ENCODE data around the gene TSHZ1.

TSHZ1 gene

DNA sequence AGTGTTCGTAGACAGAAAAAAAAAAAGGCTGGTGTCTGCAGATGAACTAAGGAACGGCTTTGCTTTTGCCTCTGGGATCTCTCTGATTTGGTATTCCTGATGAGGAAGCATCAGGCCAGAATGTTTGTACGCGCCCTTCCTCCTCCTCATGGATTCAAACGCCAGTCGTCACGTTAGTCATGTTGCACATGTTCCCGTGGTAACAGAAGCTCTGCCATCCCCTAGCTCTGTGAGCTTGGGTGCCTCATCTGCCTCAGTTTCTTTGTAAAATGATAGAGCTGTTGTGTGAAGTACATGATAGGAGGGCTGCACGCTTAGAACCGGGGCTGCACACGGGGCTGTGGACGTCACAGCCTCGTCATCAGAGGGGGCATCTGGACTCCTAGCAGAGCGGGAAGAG lies 47.0 kb downstream of the TSHZ1 start:
- Histone ChIP-seq H3K4me2 (ENCODE audit: low read length) (no peak overlapping the region), H3K36me3 (replicated peaks; ENCODE audit: low read depth, low read length) (peaks cover 15% of the 10 kb centered on the region), H3K79me2 (ENCODE audit: low read length) (peaks cover 88% of the 10 kb centered on the region), H2AFZ (ENCODE audit: low read depth, low read length) (no peak overlapping the region), H3K9me3 (ENCODE audit: insufficient read depth, low read length) (no peaks in the 10 kb centered on the region), H3K27me3 (ENCODE audit: low read depth, low read length) (no peaks in the 10 kb centered on the region), H3K4me3 (ENCODE audit: low read length) (no peak overlapping the region), H3K4me1 (ENCODE audit: low read length) (peaks cover 60% of the 10 kb centered on the region), H4K20me1 (ENCODE audit: insufficient read depth, low read length) (no peaks in the 10 kb centered on the region), H3K27ac (ENCODE audit: low read length) (no peak overlapping the region), H3K9ac (ENCODE audit: low read length) (no peak overlapping the region)
- TF ChIP-seq EZH2phosphoT487 (IDR thresholded peaks at IDR 0.05; ENCODE audit: low read depth) (no peak), CTCF (IDR thresholded peaks at IDR 0.05; ENCODE audit: low read depth, low read length) (no peak)

GRCh38 chr18:75261430-75262223 lies 51.0 kb downstream of the TSHZ1 start:
- Histone ChIP-seq H2AFZ (ENCODE audit: low read depth, low read length) (0 out of 2 replicates have a peak overlapping the region, but pooled peaks have one; percentile 2), H3K9me3 (ENCODE audit: insufficient read depth, low read length) (no peaks in the 10 kb centered on the region), H3K4me1 (ENCODE audit: low read length) (peaks cover 76% of the 10 kb centered on the region), H3K36me3 (replicated peaks; ENCODE audit: low read depth, low read length) (peaks cover 45% of the 10 kb centered on the region), H4K20me1 (ENCODE audit: insufficient read depth, low read length) (no peaks in the 10 kb centered on the region), H3K27me3 (ENCODE audit: low read depth, low read length) (no peaks in the 10 kb centered on the region), H3K9ac (ENCODE audit: low read length) (peak overlapping the region; percentile 88), H3K27ac (ENCODE audit: low read length) (peak overlapping the region; percentile 94), H3K4me2 (ENCODE audit: low read length) (peak overlapping the region; percentile 78), H3K79me2 (ENCODE audit: low read length) (peaks cover 88% of the 10 kb centered on the region), H3K4me3 (ENCODE audit: low read length) (peak overlapping the region; percentile 59)
- TF ChIP-seq CTCF (IDR thresholded peaks at IDR 0.05; ENCODE audit: low read depth, low read length) (peak; percentile 20; the same call in 1 of the 2 replicates), EZH2phosphoT487 (IDR thresholded peaks at IDR 0.05; ENCODE audit: low read depth) (no peak)

DNA sequence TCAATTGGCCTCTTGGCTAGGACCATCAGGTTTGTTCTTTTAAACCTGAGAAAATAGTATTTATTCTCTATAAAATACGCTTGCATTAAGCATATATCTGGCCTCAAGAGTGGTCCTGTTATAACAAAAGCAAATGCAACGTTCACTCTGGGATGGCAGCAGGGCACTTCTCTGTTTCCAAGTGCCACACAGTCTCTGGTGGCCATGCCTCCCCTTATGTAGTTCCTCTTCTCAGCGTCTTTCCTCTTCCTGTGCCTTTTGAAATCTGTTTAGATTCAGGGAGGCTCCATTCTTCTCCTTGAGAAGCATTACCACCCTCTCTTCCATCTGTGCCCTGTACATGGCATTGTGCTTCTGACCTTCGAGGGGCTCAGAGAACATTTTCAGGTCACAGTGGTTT lies 51.9 kb downstream of the TSHZ1 start:
- Histone ChIP-seq H4K20me1 (ENCODE audit: insufficient read depth, low read length) (no peaks in the 10 kb centered on the region), H3K27ac (ENCODE audit: low read length) (peak overlapping the region; percentile 94), H3K9ac (ENCODE audit: low read length) (peak overlapping the region; percentile 88), H3K9me3 (ENCODE audit: insufficient read depth, low read length) (no peaks in the 10 kb centered on the region), H3K4me1 (ENCODE audit: low read length) (peaks cover 85% of the 10 kb centered on the region), H3K79me2 (ENCODE audit: low read length) (peaks cover 84% of the 10 kb centered on the region), H2AFZ (ENCODE audit: low read depth, low read length) (no peak overlapping the region), H3K27me3 (ENCODE audit: low read depth, low read length) (no peaks in the 10 kb centered on the region), H3K4me3 (ENCODE audit: low read length) (peak overlapping the region; percentile 25), H3K4me2 (ENCODE audit: low read length) (peak overlapping the region; percentile 78), H3K36me3 (replicated peaks; ENCODE audit: low read depth, low read length) (peaks cover 45% of the 10 kb centered on the region)
- no peak for TF ChIP-seq EZH2phosphoT487 (IDR thresholded peaks at IDR 0.05; ENCODE audit: low read depth)
- no peak for TF ChIP-seq CTCF (IDR thresholded peaks at IDR 0.05; ENCODE audit: low read depth, low read length)

- Histone ChIP-seq H3K4me2 (ENCODE audit: low read length) (no peak overlapping the region), H3K9me3 (ENCODE audit: insufficient read depth, low read length) (no peaks in the 10 kb centered on the region), H3K36me3 (replicated peaks; ENCODE audit: low read depth, low read length) (peaks cover 45% of the 10 kb centered on the region), H3K27ac (ENCODE audit: low read length) (no peak overlapping the region), H3K4me3 (ENCODE audit: low read length) (no peak overlapping the region), H3K27me3 (ENCODE audit: low read depth, low read length) (no peaks in the 10 kb centered on the region), H2AFZ (ENCODE audit: low read depth, low read length) (no peak overlapping the region), H3K4me1 (ENCODE audit: low read length) (peaks cover 98% of the 10 kb centered on the region), H3K9ac (ENCODE audit: low read length) (no peak overlapping the region), H4K20me1 (ENCODE audit: insufficient read depth, low read length) (no peaks in the 10 kb centered on the region), H3K79me2 (ENCODE audit: low read length) (peaks cover 78% of the 10 kb centered on the region)
- TF ChIP-seq CTCF (IDR thresholded peaks at IDR 0.05; ENCODE audit: low read depth, low read length) (no peak), EZH2phosphoT487 (IDR thresholded peaks at IDR 0.05; ENCODE audit: low read depth) (no peak)
These were observed 53.6 kb downstream of the TSHZ1 start for GRCh38 chr18:75264195-75264594.

Data from OCI-LY3 (cell line).